Hematopoietic multipotent progenitor cell (in vitro differentiated cells): ENCODE results near the gene CENPE. TPM values are rescaled to one million over a fixed set of nuclear protein-coding genes. Genes with fewer than 3 reads are reported as not detected.

Source experiments
- DNase-seq, 3 donors: peaks; one replicate each; pipeline ENCODE4 v3.0.0-alpha.2; 2011 to 2015; ENCODE audit warnings: low read depth in 2 of 3, low spot score in 2 of 3
- total RNA-seq: library from RNA; depleted of rRNA; stranded (reverse); fragments of >200 nt; gene quantifications from one replicate; pipeline ENCODE4 v1.2.3, GENCODE V29; 2012

CENPE gene
- total RNA-seq, 1 donor, result 1.3 TPM

- no peak for DNase-seq
Observed at GRCh38 chr4:103079621-103080020, 118.5 kb downstream of the CENPE start.

GRCh38 chr4:103076747-103077347, 121.3 kb downstream of the CENPE start, which contains the start of gene SLC9B2:
TSS of gene SLC9B2 (minus strand) at chr4:103076761. CDS start at chr4:103067550, 9,211 bp downstream.
- DNase-seq, result peak in 1 of 3 donors; percentile 14

DNA sequence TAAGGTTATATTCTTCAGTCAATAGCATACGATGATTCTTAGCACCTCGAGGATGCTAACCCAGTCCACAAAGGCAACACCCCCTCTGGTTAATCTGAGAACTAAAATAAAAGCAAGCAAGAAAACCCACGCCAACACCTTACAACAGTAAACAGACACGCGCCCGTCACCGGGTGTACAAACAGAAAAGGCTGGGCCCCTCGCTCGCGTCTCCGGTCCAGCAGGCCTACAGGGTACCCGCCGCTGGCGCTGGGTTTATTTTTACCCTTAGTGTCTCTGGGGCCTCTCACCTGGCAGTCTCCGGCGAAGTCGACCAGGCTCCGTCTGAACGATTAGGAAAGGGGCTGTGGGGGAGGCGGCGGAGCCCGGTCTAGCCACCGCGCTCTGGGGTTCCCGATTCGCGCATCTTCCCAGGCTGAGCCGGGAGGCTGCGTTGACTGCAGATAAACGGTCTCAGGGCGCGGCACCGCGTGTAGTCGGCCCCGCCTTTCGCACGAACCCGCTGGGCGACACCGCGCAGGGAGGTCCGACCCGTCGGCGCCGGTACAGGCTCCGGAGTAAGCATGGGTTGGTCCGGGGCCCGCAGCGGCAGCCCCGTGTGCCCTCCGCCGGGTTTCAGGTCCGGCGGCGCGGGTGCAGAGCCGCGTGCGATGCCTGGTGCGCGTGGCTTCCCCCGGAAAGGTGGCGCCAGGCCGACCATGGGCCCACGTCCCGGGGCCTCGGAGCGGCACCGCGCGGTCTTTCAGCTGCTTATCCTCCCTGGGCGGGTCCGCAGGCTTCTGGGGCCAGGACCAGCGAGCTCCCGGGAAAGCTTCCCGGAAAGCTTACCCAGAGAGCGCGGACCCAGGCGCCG, 122.0 kb downstream of the CENPE start:
- peak; percentile 37 to 72 (median 52) for DNase-seq

DNA sequence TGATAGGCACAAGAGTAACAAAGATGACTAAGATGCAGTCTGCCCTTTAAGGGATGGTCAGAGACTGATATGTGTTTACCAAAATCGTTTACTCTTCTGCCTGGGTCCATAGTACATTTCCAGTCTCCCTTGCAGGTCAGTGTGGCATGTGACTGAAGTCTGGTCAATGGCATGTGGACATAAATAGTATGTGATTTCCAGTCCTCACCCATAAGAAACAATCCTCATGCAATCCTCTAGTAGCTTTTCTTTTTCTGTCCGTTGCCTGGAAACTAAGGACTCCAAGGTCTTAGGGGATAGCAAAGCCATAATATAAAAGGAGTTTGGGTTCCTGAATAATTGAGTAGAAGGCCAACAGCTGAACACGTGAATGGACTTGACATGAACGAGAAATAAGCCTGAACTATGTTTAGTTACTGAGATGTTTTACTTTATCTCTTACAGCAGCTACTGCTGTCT, 122.7 kb downstream of the CENPE start:
- no peak for DNase-seq

DNA sequence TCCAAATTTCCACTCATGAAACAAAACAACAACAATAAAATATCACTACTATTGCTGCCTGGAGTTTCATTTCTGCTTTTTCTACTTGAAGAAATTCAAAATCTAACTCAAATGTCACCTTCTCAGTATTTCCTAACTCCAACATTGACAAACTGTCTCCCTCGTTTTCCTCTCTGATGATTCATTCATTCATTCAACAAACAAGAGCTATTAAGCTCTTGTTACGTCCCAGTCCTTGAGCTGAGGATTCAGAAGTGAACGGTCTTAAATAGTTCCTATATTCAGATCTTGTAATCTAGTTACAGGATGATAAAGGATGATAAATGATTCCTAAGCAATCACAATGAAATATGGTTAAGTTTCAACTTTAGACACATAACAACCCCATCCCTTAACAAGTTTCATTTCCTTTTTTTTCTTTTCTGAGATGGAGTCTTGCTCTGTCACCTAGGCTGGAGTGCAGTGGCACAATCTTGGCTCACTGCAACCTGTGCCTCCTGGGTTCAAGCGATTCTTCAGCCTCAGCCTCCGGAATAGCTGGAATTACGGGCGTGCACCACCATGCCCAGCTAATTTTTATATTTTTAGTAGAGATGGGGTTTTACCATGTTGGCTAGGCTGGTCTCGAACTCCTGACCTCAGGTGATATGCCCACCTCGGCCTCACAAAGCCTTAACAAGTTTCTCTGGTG, 123.3 kb downstream of the CENPE start:
- DNase-seq, result no peak

- DNase-seq, result no peak
Observed at GRCh38 chr4:103073792-103074438, 124.2 kb downstream of the CENPE start.

GRCh38 chr4:103067841-103068547, 130.1 kb downstream of the CENPE start:
- no peak for DNase-seq

- DNase-seq, result no peak
Observed at GRCh38 chr4:103060453-103061148, 137.5 kb downstream of the CENPE start.

Other genes with a start within 250 kb of the CENPE start
- gene SLC9B1, start 178.6 kb downstream of the CENPE start, total RNA-seq, result 0.81 TPM
- 22.6 TPM for gene SLC9B2, start 121.6 kb downstream of the CENPE start, total RNA-seq
- 19.9 TPM for gene BDH2, start 98.5 kb downstream of the CENPE start, total RNA-seq